ENCODE results near the gene FOXK2. TPM values are rescaled to one million over a fixed set of nuclear protein-coding genes. Genes with fewer than 3 reads are reported as not detected.
"Not testable (repeated sequence)": the region's sequence is repeated elsewhere in the genome, so short reads cannot be mapped to it uniquely, and the experiment has no call there.

FOXK2 gene
- polyA plus RNA-seq, 6 donors from 2014 or later = 2.5 to 6.0 (median 4.4) TPM

DNA sequence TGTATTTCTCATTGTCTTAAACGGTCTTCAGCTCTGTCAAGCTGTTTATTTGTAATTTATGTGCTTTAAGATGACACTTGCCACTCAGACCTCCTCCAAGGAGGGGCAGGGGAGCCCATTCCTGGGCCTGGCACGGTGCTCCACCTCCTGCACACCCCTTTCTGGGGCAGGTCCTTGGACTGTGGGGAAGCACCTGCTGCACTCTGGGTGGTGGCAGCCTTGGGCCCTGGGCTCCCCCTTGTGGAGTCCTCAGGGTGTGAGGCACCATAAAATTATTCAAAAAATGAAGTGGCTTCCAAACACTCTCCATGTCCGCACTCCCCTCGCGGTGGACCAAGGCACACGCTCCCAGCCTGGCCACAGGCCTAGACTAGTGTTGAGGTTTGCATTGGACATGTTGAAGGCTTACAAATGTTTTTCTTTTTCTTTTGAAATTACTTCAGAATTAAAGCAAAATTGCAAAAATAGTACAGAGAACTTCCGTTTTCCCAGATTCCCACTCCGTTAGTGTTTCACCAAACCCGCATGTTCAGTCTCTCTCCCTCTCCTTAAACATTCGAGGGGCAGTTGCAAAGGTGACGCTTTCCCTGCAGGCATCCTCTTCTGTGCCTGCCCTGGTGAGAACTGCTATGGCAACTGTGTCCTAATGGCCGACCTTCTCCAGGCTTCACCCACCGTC lies 32.4 kb downstream of the FOXK2 start:
- peak overlapping the region in 2 of 6 donors; percentile 38 to 62 for H3K27ac Mint-ChIP-seq
- H3K4me1 Mint-ChIP-seq = peaks cover 33 to 49% (median 39%) of the 10 kb centered on the region in 3 donors
- H3K27me3 Mint-ChIP-seq = no peaks in the 10 kb centered on the region
- DNase-seq (peak; percentile 77), ATAC-seq (ENCODE audit: low read depth in 2 of 2) (peak; percentile 100)
- H3K9me3 Mint-ChIP-seq = peaks cover 0 to 2% (median 0%) of the 10 kb centered on the region in 7 donors
- H3K4me3 Mint-ChIP-seq = no peak overlapping the region
- no peaks in the 10 kb centered on the region for H3K36me3 Mint-ChIP-seq

DNA sequence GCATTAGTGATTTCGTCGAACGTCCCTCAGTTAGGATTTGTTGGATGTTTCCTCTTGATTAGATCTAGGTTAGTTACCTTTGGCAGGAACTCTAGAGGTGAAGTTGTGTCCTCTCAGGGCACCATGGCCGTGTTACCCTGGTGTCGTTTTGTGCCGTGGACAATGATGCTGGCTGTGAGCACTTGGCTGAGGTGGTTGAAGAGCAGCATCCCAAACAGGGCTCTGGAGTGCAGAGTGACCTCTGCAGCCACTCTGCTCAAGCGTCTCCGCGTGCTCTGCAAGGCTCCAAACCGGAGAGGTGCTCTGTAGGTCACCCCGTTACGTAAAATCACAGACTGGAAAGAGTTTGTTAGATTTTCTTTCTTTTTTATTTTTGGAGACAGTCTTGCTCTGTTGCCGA lies 33.0 kb downstream of the FOXK2 start:
- no peak for ATAC-seq (ENCODE audit: low read depth in 2 of 2)
- no peaks in the 10 kb centered on the region for H3K36me3 Mint-ChIP-seq
- H3K27me3 Mint-ChIP-seq = no peaks in the 10 kb centered on the region
- no peak for DNase-seq
- no peak overlapping the region for H3K4me3 Mint-ChIP-seq
- H3K9me3 Mint-ChIP-seq = peaks cover 0 to 2% (median 0%) of the 10 kb centered on the region in 7 donors
- peak overlapping the region in 2 of 6 donors; percentile 10 to 33 for H3K27ac Mint-ChIP-seq
- H3K4me1 Mint-ChIP-seq = peaks cover 31 to 50% (median 36%) of the 10 kb centered on the region in 3 donors

DNA sequence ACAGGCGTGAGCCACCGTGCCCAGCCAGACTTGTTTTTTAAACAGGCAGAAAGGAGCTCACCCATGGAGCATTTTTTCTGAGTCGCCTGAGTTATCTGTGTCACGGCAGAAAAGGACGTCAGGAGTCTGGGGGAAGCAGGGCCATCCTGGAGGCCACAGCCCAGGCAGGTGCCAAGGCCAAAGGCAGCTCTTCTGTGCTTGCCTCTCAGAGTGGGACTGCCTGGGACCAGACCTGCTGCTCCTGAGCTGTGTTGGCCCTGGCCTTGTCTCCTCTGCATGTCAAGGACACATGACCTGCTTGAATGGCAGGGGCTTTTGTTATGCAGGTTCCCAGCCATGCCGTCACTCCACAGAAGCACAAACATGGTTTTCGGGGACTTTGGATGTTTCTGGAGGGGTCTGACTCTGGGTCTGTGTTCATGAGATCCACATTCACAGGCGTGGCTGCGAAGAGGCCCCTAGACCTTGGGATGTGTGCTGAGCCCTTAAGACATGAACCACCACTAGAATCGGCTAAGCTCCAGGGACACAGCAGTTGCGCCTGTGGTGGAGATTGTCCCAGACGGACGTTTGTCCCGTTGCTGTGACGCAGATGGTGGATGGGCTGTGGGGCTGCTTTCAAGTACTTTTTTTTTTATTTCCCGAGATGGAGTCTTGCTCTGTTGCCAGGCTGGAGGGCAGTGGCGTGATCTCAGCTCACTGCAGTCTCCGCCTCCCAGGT lies 33.8 kb downstream of the FOXK2 start:
- Mint-ChIP-seq H3K27me3 (no peaks in the 10 kb centered on the region), H3K9me3 (peaks cover 0 to under 1% (median 0%) of the 10 kb centered on the region in 7 donors), H3K4me1 (peaks cover 25 to 49% (median 30%) of the 10 kb centered on the region in 3 donors), H3K36me3 (no peaks in the 10 kb centered on the region), H3K4me3 (no peak overlapping the region), H3K27ac (no peak overlapping the region)
- no peak for ATAC-seq (ENCODE audit: low read depth in 2 of 2)
- DNase-seq = no peak

DNA sequence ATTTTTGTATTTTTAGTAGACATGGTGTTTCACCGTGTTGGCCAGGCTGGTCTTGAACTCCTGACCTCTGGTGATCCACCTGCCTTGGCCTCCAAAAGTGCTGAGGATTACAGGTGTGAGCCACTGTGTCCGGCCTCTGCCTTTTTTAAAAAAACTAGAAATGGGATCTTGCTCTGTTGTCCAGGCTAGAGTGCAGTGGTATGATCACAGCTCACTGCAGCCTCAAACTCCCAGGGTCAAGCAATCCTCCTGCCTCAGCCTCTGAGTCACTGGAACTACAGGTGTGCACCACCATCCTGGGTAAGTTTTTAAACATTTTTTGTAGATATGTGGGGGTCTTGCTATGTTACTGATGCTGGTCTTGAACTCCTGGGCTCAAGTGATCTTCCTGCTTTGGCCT lies 38.0 kb downstream of the FOXK2 start:
- DNase-seq; H3K4me3 Mint-ChIP-seq; H3K36me3 Mint-ChIP-seq; H3K27ac Mint-ChIP-seq; ATAC-seq (ENCODE audit: low read depth in 2 of 2); H3K27me3 Mint-ChIP-seq; H3K9me3 Mint-ChIP-seq: not testable (repeated sequence)
- peaks cover 20 to 38% (median 25%) of the 10 kb centered on the region in 3 donors for H3K4me1 Mint-ChIP-seq

DNA sequence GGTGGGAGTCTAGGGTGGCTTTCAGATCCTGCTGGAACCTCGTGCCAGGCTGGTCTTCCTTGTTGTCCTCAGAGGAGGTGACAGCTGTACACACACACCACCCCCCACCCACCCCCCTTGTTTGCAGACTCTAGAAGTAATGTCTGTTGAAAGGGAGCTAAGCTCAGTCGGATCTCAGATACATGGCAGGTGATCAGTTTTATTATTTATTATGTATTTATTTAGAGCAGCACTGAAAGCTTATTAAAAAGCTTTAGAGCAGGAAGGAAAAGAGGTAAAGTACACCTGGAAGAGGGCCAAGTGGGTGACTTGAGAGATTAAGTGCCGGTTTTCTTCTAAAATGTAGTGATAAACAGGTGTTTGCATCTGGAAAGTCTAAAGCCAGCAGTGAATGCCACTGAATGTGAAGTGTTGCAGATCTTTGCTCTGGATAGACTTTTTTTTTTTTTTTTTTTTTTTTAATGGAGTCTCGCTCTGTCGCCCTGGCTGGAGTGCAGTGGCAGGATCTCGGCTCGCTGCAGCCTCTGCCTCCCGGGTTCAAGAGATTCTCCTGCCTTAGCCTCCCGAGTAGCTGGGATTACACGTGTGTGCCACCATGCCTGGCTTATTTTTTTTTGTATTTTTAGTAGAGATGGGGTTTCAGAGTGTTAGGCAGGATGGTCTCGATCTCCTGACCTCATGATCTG lies 40.2 kb downstream of the FOXK2 start:
- H3K9me3 Mint-ChIP-seq = no peaks in the 10 kb centered on the region
- H3K4me3 Mint-ChIP-seq = no peak overlapping the region
- H3K27ac Mint-ChIP-seq = no peak overlapping the region
- peaks cover 11 to 24% (median 18%) of the 10 kb centered on the region in 3 donors for H3K4me1 Mint-ChIP-seq
- H3K36me3 Mint-ChIP-seq = no peaks in the 10 kb centered on the region
- ATAC-seq (ENCODE audit: low read depth in 2 of 2) (no peak), DNase-seq (no peak)
- H3K27me3 Mint-ChIP-seq = no peaks in the 10 kb centered on the region

DNA sequence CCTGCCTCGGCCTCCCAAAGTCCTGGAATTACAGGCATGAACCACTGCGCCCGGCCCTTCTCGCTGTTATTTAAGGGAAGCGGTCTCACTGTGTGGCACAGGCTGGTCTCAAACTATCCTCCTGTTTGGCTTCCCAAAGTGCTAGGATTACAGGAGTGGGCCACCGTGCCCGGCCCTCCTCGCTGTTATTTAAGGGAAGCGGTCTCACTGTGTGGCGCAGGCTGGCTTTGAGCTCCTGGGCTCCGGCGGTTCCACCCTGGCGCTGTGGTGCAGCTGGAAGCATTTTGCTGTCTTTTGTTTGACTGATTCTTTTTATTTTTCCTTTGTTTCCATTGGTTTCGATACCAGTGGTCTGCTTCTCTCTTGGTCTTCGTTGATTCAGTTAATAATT lies 40.7 kb downstream of the FOXK2 start:
- Mint-ChIP-seq H3K4me3 (no peak overlapping the region), H3K4me1 (peaks cover 7 to 19% (median 18%) of the 10 kb centered on the region in 3 donors), H3K27me3 (no peaks in the 10 kb centered on the region), H3K36me3 (no peaks in the 10 kb centered on the region), H3K27ac (no peak overlapping the region), H3K9me3 (no peaks in the 10 kb centered on the region)
- ATAC-seq (ENCODE audit: low read depth in 2 of 2) = no peak
- DNase-seq = no peak

DNA sequence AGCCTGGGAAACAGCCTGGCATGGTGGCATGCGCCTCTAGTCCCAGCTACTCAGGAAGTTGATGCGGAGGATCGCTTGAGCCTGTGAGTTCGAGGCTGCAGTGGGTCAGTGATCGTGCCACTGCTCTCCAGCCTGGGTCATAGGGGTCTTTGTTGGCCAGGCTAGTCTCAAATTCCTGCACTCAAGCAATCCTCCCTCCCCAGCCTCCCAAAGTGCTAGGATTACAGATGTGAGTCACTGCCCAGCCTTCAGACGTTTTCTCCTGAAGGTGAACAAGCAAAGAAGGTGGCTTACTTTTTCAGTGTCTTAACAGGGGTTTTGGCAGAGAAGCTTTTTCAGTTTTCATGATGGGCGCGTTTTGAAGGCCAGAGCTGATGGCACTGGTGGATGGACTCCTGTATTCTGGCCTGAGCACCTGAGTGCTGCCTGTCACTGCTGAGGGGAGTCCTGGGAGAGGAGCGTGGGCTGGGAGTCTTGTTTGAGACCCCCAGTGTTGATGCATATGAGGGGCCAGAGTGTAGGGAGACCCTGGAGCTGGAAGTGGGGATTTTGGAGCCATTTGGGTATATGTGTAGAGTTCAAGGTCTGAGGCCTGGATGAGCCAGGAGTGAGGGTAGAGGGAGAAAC lies 41.4 kb downstream of the FOXK2 start:
- Mint-ChIP-seq H3K27ac (peak overlapping the region in 3 of 6 donors; percentile 25 to 41 (median 40)), H3K4me1 (peaks cover 7 to 18% (median 16%) of the 10 kb centered on the region in 3 donors), H3K9me3 (no peaks in the 10 kb centered on the region), H3K4me3 (peak overlapping the region in 1 of 8 donors; percentile 77), H3K36me3 (no peaks in the 10 kb centered on the region), H3K27me3 (no peaks in the 10 kb centered on the region)
- no peak for ATAC-seq (ENCODE audit: low read depth in 2 of 2)
- no peak for DNase-seq

DNA sequence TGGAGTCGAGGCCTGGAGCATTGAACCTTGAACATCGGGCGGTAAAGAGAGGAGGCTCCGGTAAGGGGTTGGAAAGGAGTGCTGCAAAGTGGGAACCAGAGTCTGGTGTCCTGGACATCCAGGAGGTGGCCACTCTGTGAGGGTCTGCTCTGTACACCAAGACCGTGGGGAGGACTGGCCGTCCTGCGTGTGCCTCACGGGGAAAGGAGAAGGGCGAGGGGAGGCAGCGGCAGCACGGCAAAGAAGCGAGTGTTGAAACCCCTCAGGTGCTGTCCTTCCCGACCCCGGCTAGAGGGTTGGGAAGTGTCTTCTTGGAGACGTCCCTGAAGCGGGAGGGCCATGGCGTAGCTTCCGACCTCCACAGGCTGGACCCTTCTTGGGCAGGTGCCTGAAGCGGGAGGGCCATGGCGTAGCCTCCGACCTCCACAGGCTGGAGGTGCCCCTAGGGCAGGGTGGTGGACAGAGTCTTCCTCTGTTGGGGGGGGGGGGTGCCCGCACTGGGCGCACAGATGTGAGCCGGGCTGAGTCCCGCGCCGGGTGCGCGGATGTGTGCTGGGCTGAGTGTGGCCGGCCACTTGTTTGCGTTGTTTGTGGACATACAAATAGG lies 42.0 kb downstream of the FOXK2 start:
- no peaks in the 10 kb centered on the region for H3K27me3 Mint-ChIP-seq
- DNase-seq (no peak), ATAC-seq (ENCODE audit: low read depth in 2 of 2) (no peak)
- H3K9me3 Mint-ChIP-seq = no peaks in the 10 kb centered on the region
- H3K4me1 Mint-ChIP-seq = peaks cover 7 to 18% (median 14%) of the 10 kb centered on the region in 3 donors
- H3K4me3 Mint-ChIP-seq = no peak overlapping the region
- no peaks in the 10 kb centered on the region for H3K36me3 Mint-ChIP-seq
- peak overlapping the region in 1 of 6 donors; percentile 25 for H3K27ac Mint-ChIP-seq

DNA sequence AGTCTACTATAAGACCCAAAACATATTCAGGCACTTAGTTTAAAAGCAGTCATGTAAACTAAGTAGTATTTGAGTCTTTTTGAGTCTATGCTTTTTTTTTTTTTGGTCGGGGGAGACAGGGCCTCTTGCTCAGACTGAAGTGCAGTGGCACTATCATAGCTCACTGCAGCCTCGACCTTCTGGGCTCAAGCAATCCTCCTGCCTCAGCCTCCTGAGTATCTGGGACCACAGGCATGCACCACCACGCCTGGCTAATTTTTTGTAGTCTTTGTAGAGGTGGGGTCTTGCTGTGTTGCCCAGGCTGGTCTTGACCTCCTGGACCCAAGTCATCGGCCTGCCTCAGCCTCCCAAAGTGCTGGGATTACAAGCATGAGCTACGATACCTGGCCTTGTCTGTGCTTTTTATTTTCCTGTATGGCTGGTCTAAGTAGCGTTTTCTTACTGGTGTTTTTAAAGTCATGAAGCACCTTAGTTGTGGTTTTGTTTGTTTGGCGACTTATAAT lies 43.2 kb downstream of the FOXK2 start:
- H3K27me3 Mint-ChIP-seq; DNase-seq; ATAC-seq (ENCODE audit: low read depth in 2 of 2); H3K27ac Mint-ChIP-seq; H3K4me3 Mint-ChIP-seq; H3K36me3 Mint-ChIP-seq; H3K9me3 Mint-ChIP-seq: not testable (repeated sequence)
- H3K4me1 Mint-ChIP-seq = peaks cover 7 to 14% (median 14%) of the 10 kb centered on the region in 3 donors

DNA sequence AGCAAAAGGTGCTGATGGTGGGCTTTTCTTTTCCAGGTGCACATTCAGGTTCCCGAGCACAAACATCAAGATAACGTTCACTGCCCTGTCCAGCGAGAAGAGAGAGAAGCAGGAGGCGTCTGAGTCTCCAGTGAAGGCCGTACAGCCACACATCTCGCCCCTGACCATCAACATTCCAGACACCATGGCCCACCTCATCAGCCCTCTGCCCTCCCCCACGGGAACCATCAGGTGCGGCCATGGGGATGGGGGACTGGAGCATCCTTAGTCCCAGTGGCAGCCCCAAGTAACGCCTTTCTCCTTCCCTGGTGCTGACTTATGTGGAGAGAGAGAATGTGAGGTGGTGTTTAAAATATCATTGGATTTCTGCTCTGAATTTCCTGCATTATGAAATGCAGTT lies 43.8 kb downstream of the FOXK2 start:
- ATAC-seq (ENCODE audit: low read depth in 2 of 2) (no peak), DNase-seq (no peak)
- Mint-ChIP-seq H3K36me3 (no peaks in the 10 kb centered on the region), H3K27me3 (no peaks in the 10 kb centered on the region), H3K27ac (no peak overlapping the region), H3K9me3 (no peaks in the 10 kb centered on the region), H3K4me1 (peaks cover 7 to 14% (median 9%) of the 10 kb centered on the region in 3 donors), H3K4me3 (no peak overlapping the region)

DNA sequence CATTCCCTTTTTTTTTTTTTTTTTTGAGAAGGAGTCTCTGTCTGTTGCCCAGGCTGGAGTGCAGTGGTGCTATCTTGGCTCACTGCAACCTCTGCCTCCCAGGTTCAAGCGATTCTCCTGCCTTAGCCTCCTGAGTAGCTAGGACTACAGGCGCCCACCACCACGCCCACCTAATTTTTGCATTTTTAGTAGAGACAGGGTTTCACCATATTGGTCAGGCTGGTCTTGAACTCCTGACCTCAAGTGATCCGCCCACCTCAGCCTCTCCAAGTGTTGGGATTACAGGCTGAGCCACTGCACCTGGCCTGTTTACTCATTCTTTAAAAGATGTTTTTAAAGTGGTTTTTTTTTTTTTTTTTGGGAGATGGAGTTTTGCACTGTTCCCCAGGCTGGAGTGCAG lies 44.2 kb downstream of the FOXK2 start:
- DNase-seq; H3K4me3 Mint-ChIP-seq; H3K27me3 Mint-ChIP-seq; H3K27ac Mint-ChIP-seq; H3K36me3 Mint-ChIP-seq; ATAC-seq (ENCODE audit: low read depth in 2 of 2); H3K9me3 Mint-ChIP-seq: not testable (repeated sequence)
- H3K4me1 Mint-ChIP-seq = peaks cover 7 to 14% (median 9%) of the 10 kb centered on the region in 3 donors

DNA sequence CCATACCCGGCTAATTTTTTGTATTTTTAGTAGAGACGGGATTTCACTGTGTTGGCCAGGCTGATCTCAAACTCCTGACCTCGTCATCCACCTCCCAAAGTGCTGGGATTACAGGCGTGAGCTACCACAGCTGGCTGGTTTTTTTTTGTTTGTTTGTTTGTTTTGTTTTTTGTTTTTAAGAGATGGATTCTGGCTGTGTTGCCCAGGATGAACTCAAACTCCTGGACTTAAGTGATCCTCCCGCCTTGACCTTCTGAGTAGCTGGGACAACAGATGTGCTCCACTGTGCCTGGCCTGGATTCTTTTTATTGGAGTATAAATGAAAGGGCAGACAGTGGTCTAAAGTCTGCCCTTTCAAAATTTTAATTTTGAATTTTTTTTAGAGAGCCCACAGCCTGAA lies 44.7 kb downstream of the FOXK2 start:
- H3K27ac Mint-ChIP-seq = no peak overlapping the region
- no peak overlapping the region for H3K4me3 Mint-ChIP-seq
- no peaks in the 10 kb centered on the region for H3K27me3 Mint-ChIP-seq
- H3K9me3 Mint-ChIP-seq = no peaks in the 10 kb centered on the region
- peaks cover 7 to 10% (median 7%) of the 10 kb centered on the region in 3 donors for H3K4me1 Mint-ChIP-seq
- no peak for ATAC-seq (ENCODE audit: low read depth in 2 of 2)
- DNase-seq = no peak
- no peaks in the 10 kb centered on the region for H3K36me3 Mint-ChIP-seq

DNA sequence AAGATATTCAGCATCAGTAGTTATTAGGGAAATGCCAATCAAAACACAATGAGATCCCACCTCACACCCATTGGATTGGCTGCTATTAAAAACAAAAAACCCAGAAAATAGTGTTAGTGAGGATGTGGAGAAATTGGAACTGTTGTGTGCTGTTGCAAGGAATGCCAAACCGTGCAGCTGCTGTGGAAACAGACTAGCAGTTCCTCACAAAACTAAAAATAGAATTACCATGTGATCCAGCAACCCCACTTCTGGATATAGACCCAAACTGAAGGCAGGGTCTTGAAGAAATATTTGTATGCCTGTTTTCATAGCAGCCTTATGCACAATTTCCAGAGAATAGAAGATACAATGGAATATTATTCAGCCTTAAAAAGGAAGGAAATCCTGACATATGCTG lies 46.0 kb downstream of the FOXK2 start:
- no peak for DNase-seq
- Mint-ChIP-seq H3K27me3 (no peaks in the 10 kb centered on the region), H3K9me3 (no peaks in the 10 kb centered on the region), H3K36me3 (no peaks in the 10 kb centered on the region), H3K4me3 (no peak overlapping the region), H3K4me1 (peaks cover 3 to 8% (median 7%) of the 10 kb centered on the region in 3 donors), H3K27ac (peak overlapping the region in 1 of 6 donors; percentile 47)
- ATAC-seq (ENCODE audit: low read depth in 2 of 2) = no peak
